Nephron (organoid): ENCODE measurements around the gene EPB42.

Source experiments
- H3K27ac Mint-ChIP-seq, 3 experiments: 2 replicates each; pipeline ENCODE4 v1.8.0; 2020; ENCODE audit warnings: mixed read lengths in 3 of 3, mild to moderate bottlenecking in 2 of 3, moderate library complexity in 1 of 3
- H3K27me3 Mint-ChIP-seq: 2 replicates; pipeline ENCODE4 v1.8.0; 2021; ENCODE audit warnings: low read depth, mild to moderate bottlenecking, moderate library complexity, mixed read lengths
- H3K36me3 Mint-ChIP-seq: 2 replicates; pipeline ENCODE4 v1.8.0; 2020; ENCODE audit warnings: low read depth, mixed read lengths
- H3K4me1 Mint-ChIP-seq: 2 replicates; pipeline ENCODE4 v1.8.0; 2020; ENCODE audit warnings: mixed read lengths
- H3K4me3 Mint-ChIP-seq, 3 experiments: 2 replicates each; pipeline ENCODE4 v1.8.0; 2020; ENCODE audit warnings: mild to moderate bottlenecking in 3 of 3, mixed read lengths in 3 of 3, moderate library complexity in 2 of 3
- H3K9me3 Mint-ChIP-seq: 2 replicates; pipeline ENCODE4 v1.8.0; 2020; ENCODE audit warnings: mixed read lengths
- TF ChIP-seq, protein P1 (sequence below), 3 experiments: fragments of 200-600 bp; sonication (generic); IDR thresholded peaks; one replicate each; pipeline ENCODE4 v1.5.0; 2021; ENCODE audit warnings: antibody characterized with exemption in 3 of 3; ENCODE audit not compliant: unreplicated experiment in 3 of 3

The EPB42 gene

DNA sequence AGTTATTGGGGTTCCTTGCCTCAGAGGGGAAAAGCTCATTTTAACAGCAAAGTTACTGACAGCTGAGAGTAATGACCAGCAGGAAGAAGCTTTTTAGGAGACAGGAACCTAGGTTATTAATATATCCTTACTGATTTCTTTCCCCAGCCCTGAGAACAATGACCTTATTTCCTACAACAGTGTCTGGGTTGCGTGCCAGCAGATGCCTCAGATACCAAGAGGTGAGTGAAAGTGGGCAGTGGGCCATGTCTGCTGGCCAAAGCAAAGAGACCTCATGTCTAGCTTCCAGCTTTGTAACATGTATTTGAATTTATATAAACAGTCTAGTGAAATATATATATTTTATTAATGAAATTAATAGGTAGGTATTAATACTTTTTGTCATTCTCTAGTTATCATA is 30.6 kb downstream of the EPB42 start:
- Mint-ChIP-seq H3K27ac (no peak overlapping the region), H3K4me1 (peaks cover 10% of the 10 kb centered on the region), H3K27me3 (no peaks in the 10 kb centered on the region), H3K4me3 (no peak overlapping the region), H3K36me3 (peaks cover 25% of the 10 kb centered on the region), H3K9me3 (no peaks in the 10 kb centered on the region)
- TF ChIP-seq, protein P1, sequence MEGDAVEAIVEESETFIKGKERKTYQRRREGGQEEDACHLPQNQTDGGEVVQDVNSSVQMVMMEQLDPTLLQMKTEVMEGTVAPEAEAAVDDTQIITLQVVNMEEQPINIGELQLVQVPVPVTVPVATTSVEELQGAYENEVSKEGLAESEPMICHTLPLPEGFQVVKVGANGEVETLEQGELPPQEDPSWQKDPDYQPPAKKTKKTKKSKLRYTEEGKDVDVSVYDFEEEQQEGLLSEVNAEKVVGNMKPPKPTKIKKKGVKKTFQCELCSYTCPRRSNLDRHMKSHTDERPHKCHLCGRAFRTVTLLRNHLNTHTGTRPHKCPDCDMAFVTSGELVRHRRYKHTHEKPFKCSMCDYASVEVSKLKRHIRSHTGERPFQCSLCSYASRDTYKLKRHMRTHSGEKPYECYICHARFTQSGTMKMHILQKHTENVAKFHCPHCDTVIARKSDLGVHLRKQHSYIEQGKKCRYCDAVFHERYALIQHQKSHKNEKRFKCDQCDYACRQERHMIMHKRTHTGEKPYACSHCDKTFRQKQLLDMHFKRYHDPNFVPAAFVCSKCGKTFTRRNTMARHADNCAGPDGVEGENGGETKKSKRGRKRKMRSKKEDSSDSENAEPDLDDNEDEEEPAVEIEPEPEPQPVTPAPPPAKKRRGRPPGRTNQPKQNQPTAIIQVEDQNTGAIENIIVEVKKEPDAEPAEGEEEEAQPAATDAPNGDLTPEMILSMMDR (IDR thresholded peaks at IDR 0.05; ENCODE audit: unreplicated experiment in 3 of 3), result no peak

DNA sequence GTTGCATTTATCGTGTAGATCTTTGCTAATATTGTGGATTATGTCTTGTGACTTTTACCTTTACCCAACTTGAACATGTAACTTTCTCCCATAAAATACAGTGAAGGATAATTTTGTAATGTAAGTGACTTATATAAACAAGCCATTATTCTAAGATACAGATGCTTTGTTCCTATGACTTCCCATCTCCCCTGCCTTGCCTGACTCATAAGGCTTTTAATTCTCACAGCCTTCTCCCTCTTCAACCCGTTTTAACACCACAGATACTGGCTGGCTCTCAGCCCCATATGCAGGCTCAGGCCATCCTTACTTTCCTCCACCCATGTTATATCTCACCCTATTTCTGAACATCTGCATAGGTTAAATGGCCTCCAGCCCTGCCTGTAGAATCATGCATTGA is 31.5 kb downstream of the EPB42 start:
- no peak overlapping the region for H3K4me3 Mint-ChIP-seq

DNA sequence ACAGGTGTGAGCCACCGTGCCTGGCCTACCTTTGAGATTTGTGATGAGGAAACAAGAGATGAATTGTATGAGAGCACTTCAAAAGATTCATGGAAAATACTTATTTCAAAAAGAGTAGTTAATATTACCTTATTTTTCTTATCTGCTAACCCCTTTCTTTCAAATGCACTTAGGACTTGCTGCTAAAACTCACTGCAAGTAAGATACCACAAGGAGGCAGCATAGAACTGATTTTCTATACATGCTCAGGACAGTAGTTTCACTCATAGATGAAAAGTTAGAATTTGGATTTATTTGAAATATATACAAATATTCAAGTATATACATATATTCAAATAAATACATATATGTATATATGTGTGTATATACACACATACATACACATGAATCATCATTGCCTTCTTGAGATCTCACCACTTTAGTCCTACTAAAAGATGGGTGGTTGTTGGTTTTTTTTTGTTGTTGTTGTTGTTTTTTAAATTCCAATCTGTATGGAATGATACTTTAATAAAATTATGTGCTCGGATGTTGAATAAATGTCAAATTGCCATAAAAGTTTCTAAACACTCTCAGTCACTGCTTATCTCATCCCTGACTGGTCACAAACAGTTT is 33.2 kb downstream of the EPB42 start:
- TF ChIP-seq, protein P1 (IDR thresholded peaks at IDR 0.05; ENCODE audit: unreplicated experiment in 3 of 3), result peak; percentile 46 to 64 (median 50)
- Mint-ChIP-seq H3K4me1 (peaks cover 10% of the 10 kb centered on the region), H3K27me3 (no peaks in the 10 kb centered on the region), H3K9me3 (no peaks in the 10 kb centered on the region), H3K4me3 (peak overlapping the region; percentile 73 to 83 (median 81)), H3K36me3 (peaks cover 18% of the 10 kb centered on the region), H3K27ac (no peak overlapping the region)

More for the DNA sequence above, 31.5 kb downstream of the EPB42 start:
- TF ChIP-seq, protein P1 (IDR thresholded peaks at IDR 0.05; ENCODE audit: unreplicated experiment in 3 of 3), result no peak
- Mint-ChIP-seq H3K4me1 (peaks cover 10% of the 10 kb centered on the region), H3K27ac (no peak overlapping the region), H3K27me3 (no peaks in the 10 kb centered on the region), H3K36me3 (peaks cover 21% of the 10 kb centered on the region), H3K9me3 (no peaks in the 10 kb centered on the region)

DNA sequence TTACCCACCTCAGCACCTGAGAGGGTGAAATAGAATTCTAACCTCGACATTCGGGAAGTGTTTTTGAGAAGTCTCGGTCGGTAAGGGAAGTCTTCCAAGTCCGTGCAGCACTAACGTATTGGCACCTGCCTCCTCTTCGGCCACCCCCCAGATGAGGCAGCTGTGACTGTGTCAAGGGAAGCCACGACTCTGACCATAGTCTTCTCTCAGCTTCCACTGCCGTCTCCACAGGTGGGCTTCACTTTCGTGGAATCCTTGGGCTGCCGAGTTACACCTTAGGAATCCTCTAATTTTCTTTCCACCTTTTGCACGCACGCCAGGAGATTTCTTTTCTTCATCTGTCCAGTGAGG is 34.8 kb downstream of the EPB42 start:
- H3K9me3 Mint-ChIP-seq, result no peaks in the 10 kb centered on the region
- peaks cover 10% of the 10 kb centered on the region for H3K36me3 Mint-ChIP-seq
- peak overlapping the region; percentile 89 to 96 (median 92) for H3K4me3 Mint-ChIP-seq
- H3K27ac Mint-ChIP-seq, result peak overlapping the region; percentile 21 to 88 (median 82)
- peaks cover 10% of the 10 kb centered on the region for H3K4me1 Mint-ChIP-seq
- TF ChIP-seq, protein P1 (IDR thresholded peaks at IDR 0.05; ENCODE audit: unreplicated experiment in 3 of 3), result peak in 1 of 3 experiments; percentile 16
- H3K27me3 Mint-ChIP-seq, result no peaks in the 10 kb centered on the region

DNA sequence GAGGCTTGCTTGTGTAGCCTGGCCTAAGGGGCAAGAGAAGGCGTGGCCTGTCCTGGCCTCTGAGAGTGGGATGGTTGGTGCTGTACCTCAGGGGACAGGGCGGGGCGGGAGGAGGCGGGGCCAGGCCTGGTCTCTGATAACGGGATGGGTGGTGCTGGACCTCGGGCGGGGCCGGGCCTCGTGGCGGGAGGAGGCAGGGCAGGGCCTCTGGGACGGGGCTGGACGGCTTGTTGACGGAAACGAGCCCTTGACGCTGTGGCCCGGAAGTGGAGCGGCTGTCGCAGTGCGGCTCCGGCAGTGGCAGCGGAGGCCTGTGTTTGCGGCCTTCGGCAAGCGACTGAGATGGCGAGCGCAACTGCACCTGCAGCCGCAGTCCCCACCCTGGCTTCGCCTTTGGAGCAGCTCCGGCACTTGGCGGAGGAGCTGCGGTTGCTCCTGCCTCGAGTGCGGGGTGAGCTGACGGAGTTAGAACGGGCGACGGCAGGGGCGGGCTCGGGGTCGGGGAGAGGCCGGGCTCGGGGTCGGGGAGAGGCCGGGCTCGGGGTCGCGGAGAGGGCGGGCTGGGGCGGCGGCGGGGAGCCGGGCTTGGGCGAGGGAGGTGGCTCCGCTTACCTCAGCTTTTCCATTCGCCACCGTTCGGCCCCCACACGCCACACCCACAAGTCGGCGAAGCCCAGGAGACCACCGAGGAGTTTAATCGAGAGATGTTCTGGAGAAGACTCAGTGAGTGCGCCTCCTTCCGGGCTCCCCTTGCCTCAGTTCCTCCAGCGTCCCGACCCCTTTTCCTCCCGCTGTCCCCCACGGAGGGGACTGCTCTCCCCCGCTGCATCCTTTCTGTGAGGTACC is 35.4 kb downstream of the EPB42 start, which contains the start of gene CCNDBP1:
TSS of gene CCNDBP1 (plus strand) at position 247 of the 846 bp plus-strand sequence. CDS start at position 343, 96 bp downstream.
- peaks cover 4% of the 10 kb centered on the region for H3K36me3 Mint-ChIP-seq
- peak within 1 kb of the TSS; percentile 21 to 89 (median 88) for H3K27ac Mint-ChIP-seq
- no peaks in the 10 kb centered on the region for H3K27me3 Mint-ChIP-seq
- TF ChIP-seq, protein P1 (IDR thresholded peaks at IDR 0.05; ENCODE audit: unreplicated experiment in 3 of 3), result peak; percentile 33 to 54 (median 46)
- peaks cover 10% of the 10 kb centered on the region for H3K4me1 Mint-ChIP-seq
- no peaks in the 10 kb centered on the region for H3K9me3 Mint-ChIP-seq
- H3K4me3 Mint-ChIP-seq, result peak within 1 kb of the TSS; percentile 89 to 96 (median 92)
